ENCODE data around the gene PLA2G4A.
"Not testable (repeated sequence)": the region's sequence is repeated elsewhere in the genome, so short reads cannot be mapped to it uniquely, and the experiment has no call there.

PLA2G4A gene

DNA sequence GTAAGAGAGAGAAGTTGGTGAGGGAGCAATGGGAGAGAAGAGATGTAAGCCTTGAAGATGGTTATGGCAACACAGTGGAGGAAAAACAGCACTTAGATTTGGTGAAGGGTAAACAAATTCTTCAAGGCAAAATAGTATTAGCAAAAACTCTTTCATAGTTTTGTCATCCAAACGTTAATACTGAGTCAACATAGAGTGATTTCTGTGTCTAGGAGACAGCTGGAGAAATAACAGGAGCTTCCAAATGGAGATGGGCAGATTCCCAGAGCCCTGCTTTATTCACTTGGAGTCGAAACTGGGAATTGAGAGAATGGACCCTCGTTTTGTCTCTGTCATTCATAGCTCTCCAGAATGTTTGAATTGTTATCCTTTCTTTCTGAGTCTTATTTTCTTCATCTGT lies 68.3 kb downstream of the PLA2G4A start:
- Histone ChIP-seq H3K9me3 (ENCODE audit: control insufficient read depth, insufficient read depth, low read length) (no peaks in the 10 kb centered on the region), H3K4me3 (ENCODE audit: low read depth, low read length) (no peak overlapping the region), H3K27ac (ENCODE audit: low read depth, low read length) (no peak overlapping the region), H3K36me3 (ENCODE audit: control insufficient read depth, insufficient read depth, low read length) (no peaks in the 10 kb centered on the region), H3K4me1 (ENCODE audit: control insufficient read depth, insufficient read depth, low read length) (no peaks in the 10 kb centered on the region; the same call in 1 of the 2 replicates), H3K27me3 (ENCODE audit: control insufficient read depth, insufficient read depth, low read length) (no peaks in the 10 kb centered on the region), H3K9ac (ENCODE audit: low read depth, low read length) (no peak overlapping the region)

DNA sequence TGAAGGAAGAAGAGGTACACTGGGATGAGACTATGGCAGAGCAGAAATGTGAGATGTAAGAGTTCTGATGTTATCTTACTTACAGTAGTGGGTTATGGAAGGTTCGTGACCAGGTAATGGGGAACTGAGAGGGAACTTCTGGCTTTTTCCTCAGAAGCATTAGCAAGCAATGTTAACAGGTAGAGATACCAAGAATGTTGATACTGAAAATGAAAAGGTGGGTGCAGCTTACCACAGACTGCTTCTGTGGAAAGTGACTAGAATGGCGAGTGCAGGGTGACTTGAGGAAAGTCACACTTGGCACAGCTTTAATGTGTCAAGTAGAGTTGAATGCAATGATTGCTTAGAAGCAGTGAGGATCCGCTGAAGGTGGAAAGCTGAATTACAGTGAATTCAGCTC lies 70.8 kb downstream of the PLA2G4A start:
- Histone ChIP-seq H3K9me3 (ENCODE audit: control insufficient read depth, insufficient read depth, low read length) (no peaks in the 10 kb centered on the region), H3K27ac (ENCODE audit: low read depth, low read length) (no peak overlapping the region), H3K27me3 (ENCODE audit: control insufficient read depth, insufficient read depth, low read length) (no peaks in the 10 kb centered on the region), H3K4me3 (ENCODE audit: low read depth, low read length) (no peak overlapping the region), H3K4me1 (ENCODE audit: control insufficient read depth, insufficient read depth, low read length) (no peaks in the 10 kb centered on the region; the same call in 1 of the 2 replicates), H3K9ac (ENCODE audit: low read depth, low read length) (no peak overlapping the region), H3K36me3 (ENCODE audit: control insufficient read depth, insufficient read depth, low read length) (no peaks in the 10 kb centered on the region)

DNA sequence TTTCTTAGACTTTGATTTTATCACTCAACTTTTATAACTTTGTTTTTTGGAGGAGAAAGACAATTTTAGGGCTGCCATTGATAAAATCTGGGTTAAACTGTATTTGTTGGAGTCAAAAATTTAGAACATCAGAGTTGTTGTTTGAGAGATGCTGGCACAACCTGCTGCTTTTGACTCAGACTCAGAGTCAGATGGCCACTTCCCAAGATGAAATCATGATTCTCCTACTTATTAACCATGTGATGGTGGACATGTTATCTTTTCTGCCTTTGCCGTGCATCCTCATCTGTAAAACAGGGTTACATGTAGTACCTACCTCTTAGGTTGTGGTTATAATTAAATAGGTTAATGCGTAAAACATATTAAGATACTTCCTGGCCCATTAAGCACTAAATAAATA lies 71.2 kb downstream of the PLA2G4A start:
- Histone ChIP-seq H3K27ac (ENCODE audit: low read depth, low read length) (no peak overlapping the region), H3K9ac (ENCODE audit: low read depth, low read length) (no peak overlapping the region), H3K9me3 (ENCODE audit: control insufficient read depth, insufficient read depth, low read length) (no peaks in the 10 kb centered on the region), H3K27me3 (ENCODE audit: control insufficient read depth, insufficient read depth, low read length) (no peaks in the 10 kb centered on the region), H3K4me1 (ENCODE audit: control insufficient read depth, insufficient read depth, low read length) (no peaks in the 10 kb centered on the region; the same call in 1 of the 2 replicates), H3K4me3 (ENCODE audit: low read depth, low read length) (no peak overlapping the region), H3K36me3 (ENCODE audit: control insufficient read depth, insufficient read depth, low read length) (no peaks in the 10 kb centered on the region)

DNA sequence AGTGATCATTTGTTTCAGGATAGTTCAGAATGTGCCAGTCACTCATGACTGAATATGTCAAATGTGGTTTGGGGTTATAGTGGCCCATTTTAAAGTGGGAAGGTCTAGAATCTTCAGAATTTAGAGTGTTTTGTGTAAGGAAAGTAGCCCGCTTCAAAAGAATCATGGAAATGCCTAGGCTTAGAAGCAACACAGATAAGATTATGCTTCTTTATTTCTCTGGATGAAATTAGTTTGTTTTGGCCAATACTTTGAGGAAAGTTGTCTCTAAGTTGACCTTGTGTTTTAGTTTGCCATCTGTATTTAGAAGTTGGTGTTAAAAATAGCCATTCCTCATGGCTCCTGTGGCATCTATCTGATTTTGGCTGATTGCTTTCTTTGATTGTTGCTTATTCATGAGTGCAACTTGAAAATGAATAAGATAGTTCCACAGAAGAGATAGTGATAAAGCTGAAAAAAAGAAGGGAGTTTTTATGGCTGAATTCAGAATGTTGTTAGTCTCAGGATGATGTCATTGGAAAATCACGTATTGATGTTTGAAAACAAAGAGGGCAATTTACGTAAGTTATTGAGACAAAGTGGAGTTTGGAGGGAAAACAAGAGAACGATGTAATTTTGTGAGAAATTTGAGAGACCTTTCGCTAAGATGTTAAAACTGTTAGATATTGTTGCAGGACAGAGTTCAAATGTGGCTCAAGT lies 71.9 kb downstream of the PLA2G4A start:
- Histone ChIP-seq H3K9me3 (ENCODE audit: control insufficient read depth, insufficient read depth, low read length) (no peaks in the 10 kb centered on the region), H3K9ac (ENCODE audit: low read depth, low read length) (no peak overlapping the region), H3K4me1 (ENCODE audit: control insufficient read depth, insufficient read depth, low read length) (no peaks in the 10 kb centered on the region; the same call in 1 of the 2 replicates), H3K27ac (ENCODE audit: low read depth, low read length) (no peak overlapping the region), H3K27me3 (ENCODE audit: control insufficient read depth, insufficient read depth, low read length) (no peaks in the 10 kb centered on the region), H3K4me3 (ENCODE audit: low read depth, low read length) (no peak overlapping the region), H3K36me3 (ENCODE audit: control insufficient read depth, insufficient read depth, low read length) (no peaks in the 10 kb centered on the region)

DNA sequence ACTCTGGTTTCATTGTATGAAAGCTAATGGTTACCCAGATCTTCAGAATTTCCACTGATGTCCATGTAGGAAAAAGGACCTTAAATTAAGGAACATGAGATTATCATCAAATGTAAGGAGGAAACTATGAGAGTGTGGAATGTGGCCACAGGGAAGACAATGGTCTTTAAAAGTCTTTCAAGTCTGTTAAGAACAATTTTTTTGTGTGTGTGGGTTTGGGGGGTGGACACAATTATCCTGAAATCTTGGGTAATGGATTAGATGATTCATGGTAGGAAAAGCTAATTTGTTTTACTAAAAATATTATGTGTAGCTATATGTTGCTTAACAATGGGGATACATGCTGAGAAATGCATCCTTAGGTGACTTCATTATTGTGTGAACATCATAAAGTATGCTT lies 72.9 kb downstream of the PLA2G4A start:
- no peaks in the 10 kb centered on the region for H3K36me3 ChIP-seq (ENCODE audit: control insufficient read depth, insufficient read depth, low read length)
- H3K27ac ChIP-seq (ENCODE audit: low read depth, low read length) = no peak overlapping the region
- no peaks in the 10 kb centered on the region for H3K27me3 ChIP-seq (ENCODE audit: control insufficient read depth, insufficient read depth, low read length)
- H3K9me3 ChIP-seq (ENCODE audit: control insufficient read depth, insufficient read depth, low read length) = no peaks in the 10 kb centered on the region
- H3K4me3 ChIP-seq (ENCODE audit: low read depth, low read length) = no peak overlapping the region
- H3K4me1 ChIP-seq (ENCODE audit: control insufficient read depth, insufficient read depth, low read length) = no peaks in the 10 kb centered on the region; the same call in 1 of the 2 replicates
- no peak overlapping the region for H3K9ac ChIP-seq (ENCODE audit: low read depth, low read length)

DNA sequence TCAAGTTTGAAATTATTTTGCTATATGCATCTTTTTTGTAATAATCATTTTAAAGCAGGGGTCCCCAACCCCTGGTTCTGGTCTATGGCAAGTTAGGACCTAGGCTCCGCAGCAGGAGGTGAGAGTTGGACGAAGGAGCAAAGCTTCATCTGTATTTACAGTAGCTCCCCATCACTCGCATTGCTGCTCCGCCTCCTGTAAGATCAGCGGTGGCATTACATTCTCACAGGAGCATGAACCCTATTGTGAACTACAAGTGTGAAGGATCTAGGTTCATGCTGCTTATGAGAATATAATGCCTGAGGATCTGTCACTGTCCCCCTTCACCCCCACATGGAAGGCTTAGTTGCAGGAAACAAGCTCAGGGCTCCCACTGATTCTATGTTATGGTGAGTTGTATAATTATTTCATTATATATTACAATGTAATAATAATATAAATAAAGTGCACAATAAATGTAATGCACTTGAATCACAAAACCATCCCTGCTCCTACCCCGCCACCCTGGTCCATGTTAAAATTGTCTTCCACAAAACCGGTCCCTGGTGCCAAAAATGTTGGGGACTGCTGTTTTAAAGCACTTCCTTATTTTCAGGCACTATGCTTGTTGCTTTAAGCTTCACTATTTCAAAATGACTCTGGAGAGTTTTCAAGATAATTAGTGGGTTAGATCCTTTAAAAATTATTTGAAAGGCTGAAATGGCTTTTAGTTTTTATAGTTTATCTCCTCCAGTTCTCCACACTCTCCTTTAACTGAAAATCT lies 74.8 kb downstream of the PLA2G4A start:
- Histone ChIP-seq H3K4me1 (ENCODE audit: control insufficient read depth, insufficient read depth, low read length) (no peaks in the 10 kb centered on the region; the same call in 1 of the 2 replicates), H3K36me3 (ENCODE audit: control insufficient read depth, insufficient read depth, low read length) (no peaks in the 10 kb centered on the region), H3K4me3 (ENCODE audit: low read depth, low read length) (no peak overlapping the region), H3K9ac (ENCODE audit: low read depth, low read length) (no peak overlapping the region), H3K9me3 (ENCODE audit: control insufficient read depth, insufficient read depth, low read length) (no peaks in the 10 kb centered on the region), H3K27ac (ENCODE audit: low read depth, low read length) (no peak overlapping the region), H3K27me3 (ENCODE audit: control insufficient read depth, insufficient read depth, low read length) (no peaks in the 10 kb centered on the region)

DNA sequence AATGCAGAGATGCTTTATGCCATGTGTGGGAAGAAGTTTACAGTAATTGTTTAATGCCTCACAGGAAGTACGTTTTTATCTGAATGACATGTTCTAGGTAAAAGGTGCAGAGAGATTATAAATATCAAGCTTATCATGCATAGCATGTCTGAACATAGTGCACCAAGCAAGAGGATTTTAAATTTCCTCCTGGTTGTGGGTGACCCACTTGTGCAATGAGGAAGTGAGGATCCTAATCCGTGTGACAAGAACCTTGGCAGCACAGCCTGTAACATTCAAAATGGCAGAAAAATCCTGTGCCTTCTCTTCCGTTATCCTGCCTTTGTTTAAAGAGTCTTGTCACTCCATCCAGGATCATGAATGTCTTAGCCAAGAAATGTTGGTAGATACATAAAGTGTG lies 75.6 kb downstream of the PLA2G4A start:
- Histone ChIP-seq H3K36me3 (ENCODE audit: control insufficient read depth, insufficient read depth, low read length) (no peaks in the 10 kb centered on the region), H3K27ac (ENCODE audit: low read depth, low read length) (no peak overlapping the region), H3K9ac (ENCODE audit: low read depth, low read length) (no peak overlapping the region), H3K27me3 (ENCODE audit: control insufficient read depth, insufficient read depth, low read length) (no peaks in the 10 kb centered on the region), H3K4me3 (ENCODE audit: low read depth, low read length) (no peak overlapping the region), H3K4me1 (ENCODE audit: control insufficient read depth, insufficient read depth, low read length) (no peaks in the 10 kb centered on the region; the same call in 1 of the 2 replicates), H3K9me3 (ENCODE audit: control insufficient read depth, insufficient read depth, low read length) (no peaks in the 10 kb centered on the region)

DNA sequence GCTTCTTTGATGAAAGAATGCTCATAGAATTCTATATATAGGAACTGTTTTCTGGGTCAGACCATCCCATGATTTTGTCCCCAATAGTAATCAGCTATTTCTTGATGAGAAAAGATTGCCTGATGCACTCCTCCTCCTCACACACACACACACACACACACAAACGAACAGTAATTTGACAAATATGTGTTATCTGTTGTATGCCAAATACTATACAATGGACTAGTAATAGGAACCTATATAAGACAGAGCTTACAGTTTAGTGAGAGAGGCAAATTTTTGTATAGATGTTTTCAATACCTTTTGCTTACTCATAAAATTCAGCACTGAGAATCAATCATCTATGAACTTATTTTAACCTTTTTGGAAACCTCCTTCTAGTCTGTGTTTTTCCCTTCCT lies 76.8 kb downstream of the PLA2G4A start:
- Histone ChIP-seq H3K27ac (ENCODE audit: low read depth, low read length) (no peak overlapping the region), H3K9me3 (ENCODE audit: control insufficient read depth, insufficient read depth, low read length) (no peaks in the 10 kb centered on the region), H3K9ac (ENCODE audit: low read depth, low read length) (no peak overlapping the region), H3K27me3 (ENCODE audit: control insufficient read depth, insufficient read depth, low read length) (no peaks in the 10 kb centered on the region), H3K4me1 (ENCODE audit: control insufficient read depth, insufficient read depth, low read length) (no peaks in the 10 kb centered on the region; the same call in 1 of the 2 replicates), H3K36me3 (ENCODE audit: control insufficient read depth, insufficient read depth, low read length) (no peaks in the 10 kb centered on the region), H3K4me3 (ENCODE audit: low read depth, low read length) (no peak overlapping the region)

DNA sequence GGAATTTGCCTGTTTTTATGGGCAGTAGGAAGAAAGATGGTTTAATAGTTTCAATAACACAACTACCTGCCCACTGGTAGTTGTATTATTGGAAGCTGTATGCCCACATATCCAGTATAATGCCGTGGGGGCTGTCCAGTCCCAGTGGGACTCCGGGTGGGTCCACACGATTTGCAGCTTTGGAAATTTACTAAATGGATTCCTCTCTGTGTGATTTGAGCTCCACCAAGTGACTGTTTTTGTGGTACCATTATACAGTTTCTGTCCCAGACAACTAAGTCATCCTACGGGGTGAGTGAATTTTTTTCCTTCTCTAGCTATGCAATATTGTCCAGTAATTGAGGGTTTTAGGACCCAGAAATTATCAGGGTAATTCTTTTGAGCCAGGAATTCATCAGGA lies 86.8 kb downstream of the PLA2G4A start:
- H3K9me3 ChIP-seq (ENCODE audit: control insufficient read depth, insufficient read depth, low read length) = no peaks in the 10 kb centered on the region
- H3K9ac ChIP-seq (ENCODE audit: low read depth, low read length) = no peak overlapping the region
- no peak overlapping the region for H3K27ac ChIP-seq (ENCODE audit: low read depth, low read length)
- H3K4me1 ChIP-seq (ENCODE audit: control insufficient read depth, insufficient read depth, low read length) = no peaks in the 10 kb centered on the region
- H3K27me3 ChIP-seq (ENCODE audit: control insufficient read depth, insufficient read depth, low read length) = no peaks in the 10 kb centered on the region
- no peaks in the 10 kb centered on the region for H3K36me3 ChIP-seq (ENCODE audit: control insufficient read depth, insufficient read depth, low read length)
- H3K4me3 ChIP-seq (ENCODE audit: low read depth, low read length) = no peak overlapping the region

DNA sequence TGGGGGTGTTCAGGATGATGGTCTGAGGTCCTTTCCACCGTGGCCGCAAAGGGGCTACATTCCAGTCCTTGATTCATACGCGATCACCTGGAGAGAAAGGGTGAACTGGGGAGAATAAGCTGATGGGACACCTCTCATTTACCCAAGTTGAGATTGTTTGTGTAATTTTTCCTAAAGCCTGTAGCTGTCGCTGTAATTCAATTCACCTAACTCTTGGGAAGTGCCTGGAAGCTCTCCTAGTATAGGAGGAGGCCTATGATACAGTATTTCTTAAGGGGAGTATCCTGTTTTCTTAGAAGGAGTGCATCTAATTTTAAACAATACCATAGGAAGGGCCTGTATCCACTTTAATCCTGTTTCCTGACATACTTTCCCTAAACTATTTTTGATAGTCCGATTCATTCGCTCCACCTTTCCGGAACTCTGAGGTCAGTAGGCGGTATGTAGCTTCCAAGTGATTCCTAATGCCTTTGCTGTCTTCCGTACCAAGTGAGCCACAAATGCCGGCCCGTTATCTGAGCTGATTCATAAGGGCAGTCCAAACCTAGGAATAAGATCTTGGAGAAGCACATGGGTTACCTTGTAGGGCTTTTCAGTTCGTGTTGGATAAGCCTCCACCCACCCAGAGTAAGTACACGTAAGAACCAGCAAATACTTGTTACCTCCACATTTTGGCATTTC lies 88.5 kb downstream of the PLA2G4A start:
- H3K4me3 ChIP-seq (ENCODE audit: low read depth, low read length); H3K4me1 ChIP-seq (ENCODE audit: control insufficient read depth, insufficient read depth, low read length); H3K27ac ChIP-seq (ENCODE audit: low read depth, low read length): not testable (repeated sequence)

DNA sequence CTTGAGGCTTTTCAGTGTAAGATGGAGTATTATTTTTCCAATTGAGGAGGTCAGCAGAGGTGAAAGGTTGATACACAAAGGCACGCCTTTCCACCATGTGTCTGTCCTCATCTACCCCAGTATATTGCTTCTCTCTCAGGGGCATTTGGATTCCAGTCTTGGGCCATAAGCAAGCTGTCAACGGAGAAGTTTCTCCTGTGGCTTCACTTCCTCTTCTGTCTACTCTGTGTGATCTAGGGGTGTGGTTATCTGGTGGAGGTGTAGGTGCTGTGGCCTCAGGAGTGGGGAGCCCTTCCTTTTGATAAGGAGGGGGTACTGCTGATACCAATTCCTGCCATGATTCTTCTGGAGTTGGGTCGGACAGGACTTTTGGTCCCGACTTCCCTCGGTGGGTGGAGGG lies 92.6 kb downstream of the PLA2G4A start:
- H3K9ac ChIP-seq (ENCODE audit: low read depth, low read length); H3K27ac ChIP-seq (ENCODE audit: low read depth, low read length); H3K4me1 ChIP-seq (ENCODE audit: control insufficient read depth, insufficient read depth, low read length); H3K36me3 ChIP-seq (ENCODE audit: control insufficient read depth, insufficient read depth, low read length); H3K9me3 ChIP-seq (ENCODE audit: control insufficient read depth, insufficient read depth, low read length); H3K27me3 ChIP-seq (ENCODE audit: control insufficient read depth, insufficient read depth, low read length); H3K4me3 ChIP-seq (ENCODE audit: low read depth, low read length): not testable (repeated sequence)

More for the DNA sequence above, 88.5 kb downstream of the PLA2G4A start:
- H3K9me3 ChIP-seq (ENCODE audit: control insufficient read depth, insufficient read depth, low read length); H3K36me3 ChIP-seq (ENCODE audit: control insufficient read depth, insufficient read depth, low read length); H3K27me3 ChIP-seq (ENCODE audit: control insufficient read depth, insufficient read depth, low read length); H3K9ac ChIP-seq (ENCODE audit: low read depth, low read length): not testable (repeated sequence)
